ENCODE results near the gene LRRC8D. TPM values are rescaled to one million over a fixed set of nuclear protein-coding genes. Genes with fewer than 3 reads are reported as not detected.

LRRC8D gene
- total and polyA plus RNA-seq, 9 of the 15 experiments (the other 6 are each of a cell fraction or from before 2014, with no cell fraction given), result 3.4 to 53.9 (median 15.9) TPM

DNA sequence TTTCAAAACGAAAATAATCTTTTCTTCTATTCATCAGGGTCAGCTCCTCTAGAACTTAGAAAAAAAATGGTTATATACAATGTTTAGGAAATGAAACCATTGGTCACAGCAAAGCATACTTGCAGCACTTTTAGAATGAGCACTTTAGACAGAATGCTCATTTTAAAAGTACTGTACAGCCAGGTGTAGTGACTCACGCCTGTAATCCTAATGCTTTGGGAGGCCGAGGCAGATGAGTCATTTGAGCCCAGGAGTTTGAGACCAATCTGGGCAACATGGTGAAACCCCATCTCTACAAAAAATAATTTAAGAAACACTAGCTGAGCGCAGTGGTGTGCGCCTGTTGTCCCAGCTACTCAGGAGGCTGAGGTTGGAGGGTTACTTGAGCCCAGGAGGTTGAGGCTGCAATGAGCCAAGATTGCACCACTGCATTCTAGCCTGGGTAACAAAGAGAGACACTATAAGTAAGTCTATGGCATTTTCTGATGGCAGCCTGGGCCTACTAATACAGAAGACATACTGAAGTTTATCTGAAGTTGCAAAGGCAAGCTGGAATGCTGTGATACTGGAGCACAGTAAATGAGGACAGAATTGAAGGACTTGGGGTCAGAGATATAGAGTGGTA lies 125.1 kb downstream of the LRRC8D start:
- Histone ChIP-seq H3K36me3 (ENCODE audit: control insufficient read depth, insufficient read depth, low read length) (no peaks in the 10 kb centered on the region), H3K27ac (ENCODE audit: extremely low read depth, low read depth, low read length) (peak overlapping the region; percentile 1; the same call in 1 of the 3 replicates), H3K9ac (ENCODE audit: insufficient read depth in 1 of 2, low read depth in 2 of 2, low read length in 2 of 2) (no peak overlapping the region), H2AFZ (ENCODE audit: low read depth, low read length) (peak overlapping the region; percentile 58), H4K20me1 (replicated peaks; ENCODE audit: control insufficient read depth, insufficient read depth, low read length) (no peaks in the 10 kb centered on the region), H3K79me2 (ENCODE audit: control insufficient read depth, insufficient read depth, low read length) (no peaks in the 10 kb centered on the region), H3K4me2 (ENCODE audit: insufficient read depth, low read length) (0 out of 2 replicates have a peak overlapping the region, but pooled peaks have one; percentile 4), H3K9me1 (ENCODE audit: control insufficient read depth, insufficient read depth, low read length) (no peaks in the 10 kb centered on the region), H3K4me3 (no peak overlapping the region), H3K9me3 (replicated peaks; ENCODE audit: control insufficient read depth, insufficient read depth, low read depth, low read length) (no peaks in the 10 kb centered on the region), H3K4me1 (replicated peaks in 1 of 2; ENCODE audit: control insufficient read depth in 2 of 2, insufficient read depth in 2 of 2, low read length in 2 of 2) (peaks cover 3 to 39% of the 10 kb centered on the region in 2 experiments; a peak in 4 of 5 replicates), H3K27me3 (ENCODE audit: control insufficient read depth in 2 of 2, insufficient read depth in 2 of 2, low read length in 2 of 2) (no peaks in the 10 kb centered on the region)
- ChIA-PET POLR2A (interaction anchor here (1.1 kb wide), 1 partner anchor 124 kb away, joined by 4 read pairs; no protein-coding TSS in a partner anchor), CTCF (ENCODE audit: low intra/inter-chr PET ratio) (no interaction called here)
- FAIRE-seq (peak; percentile 60), ATAC-seq (peak; percentile 26; the same call in 2 of the 3 replicates), DNase-seq (ENCODE audit: extremely low read depth in 1 of 4, low spot score in 3 of 4) (peak in 1 of 4 experiments; percentile 60)
- no TSS peak for BruUV-seq (replicated peaks)
- in situ Hi-C loops (cut with MboI), result no loop called here
- 47% methylated on average over 5 of the region's 5 CpGs for WGBS (ENCODE audit: insufficient coverage, low coverage, missing lambda C conversion rate)
- intact Hi-C loops (cut with micrococcal nuclease), result no loop called here
- TF ChIP-seq, protein P1, sequence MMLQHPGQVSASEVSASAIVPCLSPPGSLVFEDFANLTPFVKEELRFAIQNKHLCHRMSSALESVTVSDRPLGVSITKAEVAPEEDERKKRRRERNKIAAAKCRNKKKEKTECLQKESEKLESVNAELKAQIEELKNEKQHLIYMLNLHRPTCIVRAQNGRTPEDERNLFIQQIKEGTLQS (IDR thresholded peaks at IDR 0.05), result peak; percentile 88
- TF ChIP-seq, protein P1 (CRISPR knock-in tag; conservative IDR thresholded peaks at IDR 0.05), result no peak
- TF ChIP-seq TAL1 (IDR thresholded peaks at IDR 0.05) (0 out of 2 replicates have a peak, but pooled peaks have one; percentile 5), ILK (tag; IDR thresholded peaks at IDR 0.05; ENCODE audit: borderline replicate concordance, low read depth) (no peak), FOS (IDR thresholded peaks at IDR 0.05; ENCODE audit: extremely low read depth, insufficient read length) (peak; percentile 10), SMARCE1 (IDR thresholded peaks at IDR 0.05) (peak; percentile 71), KDM1A (IDR thresholded peaks at IDR 0.05) (peak in 1 of 2 experiments; percentile 29; a peak in 2 of 4 replicates), JUND (IDR thresholded peaks at IDR 0.05; ENCODE audit: borderline replicate concordance, low read depth, low read length) (peak; percentile 81; the same call in 1 of the 2 replicates), JUND (tag; IDR thresholded peaks at IDR 0.05; ENCODE audit: borderline replicate concordance, low read depth, low read length) (peak; percentile 63; the same call in 1 of the 3 replicates), CBFA2T3 (IDR thresholded peaks at IDR 0.05) (peak; percentile 63), TCF3 (CRISPR knock-in tag; IDR thresholded peaks at IDR 0.05) (peak; percentile 42; the same call in 1 of the 2 replicates), FOSL1 (tag; conservative IDR thresholded peaks at IDR 0.05) (peak; percentile 85), RBM34 (IDR thresholded peaks at IDR 0.05; ENCODE audit: borderline replicate concordance, insufficient read depth, low read length) (no peak), PHB2 (IDR thresholded peaks at IDR 0.05; ENCODE audit: low read depth) (no peak), DPF2 (IDR thresholded peaks at IDR 0.05) (peak; percentile 35; the same call in 1 of the 2 replicates)
- TF ChIP-seq, protein P2, sequence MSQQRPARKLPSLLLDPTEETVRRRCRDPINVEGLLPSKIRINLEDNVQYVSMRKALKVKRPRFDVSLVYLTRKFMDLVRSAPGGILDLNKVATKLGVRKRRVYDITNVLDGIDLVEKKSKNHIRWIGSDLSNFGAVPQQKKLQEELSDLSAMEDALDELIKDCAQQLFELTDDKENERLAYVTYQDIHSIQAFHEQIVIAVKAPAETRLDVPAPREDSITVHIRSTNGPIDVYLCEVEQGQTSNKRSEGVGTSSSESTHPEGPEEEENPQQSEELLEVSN (IDR thresholded peaks at IDR 0.05; ENCODE audit: borderline replicate concordance in 1 of 2, extremely low read depth in 1 of 2, insufficient read depth in 1 of 2, insufficient read length in 1 of 2, low read depth in 1 of 2, low read length in 1 of 2, poor library complexity in 1 of 2, severe bottlenecking in 1 of 2), result no peak
- TF ChIP-seq, protein P3, sequence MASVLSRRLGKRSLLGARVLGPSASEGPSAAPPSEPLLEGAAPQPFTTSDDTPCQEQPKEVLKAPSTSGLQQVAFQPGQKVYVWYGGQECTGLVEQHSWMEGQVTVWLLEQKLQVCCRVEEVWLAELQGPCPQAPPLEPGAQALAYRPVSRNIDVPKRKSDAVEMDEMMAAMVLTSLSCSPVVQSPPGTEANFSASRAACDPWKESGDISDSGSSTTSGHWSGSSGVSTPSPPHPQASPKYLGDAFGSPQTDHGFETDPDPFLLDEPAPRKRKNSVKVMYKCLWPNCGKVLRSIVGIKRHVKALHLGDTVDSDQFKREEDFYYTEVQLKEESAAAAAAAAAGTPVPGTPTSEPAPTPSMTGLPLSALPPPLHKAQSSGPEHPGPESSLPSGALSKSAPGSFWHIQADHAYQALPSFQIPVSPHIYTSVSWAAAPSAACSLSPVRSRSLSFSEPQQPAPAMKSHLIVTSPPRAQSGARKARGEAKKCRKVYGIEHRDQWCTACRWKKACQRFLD (CRISPR knock-in tag; IDR thresholded peaks at IDR 0.05), result no peak
